Measurements from ENCODE around the gene HOXD11.

The HOXD11 gene

DNA sequence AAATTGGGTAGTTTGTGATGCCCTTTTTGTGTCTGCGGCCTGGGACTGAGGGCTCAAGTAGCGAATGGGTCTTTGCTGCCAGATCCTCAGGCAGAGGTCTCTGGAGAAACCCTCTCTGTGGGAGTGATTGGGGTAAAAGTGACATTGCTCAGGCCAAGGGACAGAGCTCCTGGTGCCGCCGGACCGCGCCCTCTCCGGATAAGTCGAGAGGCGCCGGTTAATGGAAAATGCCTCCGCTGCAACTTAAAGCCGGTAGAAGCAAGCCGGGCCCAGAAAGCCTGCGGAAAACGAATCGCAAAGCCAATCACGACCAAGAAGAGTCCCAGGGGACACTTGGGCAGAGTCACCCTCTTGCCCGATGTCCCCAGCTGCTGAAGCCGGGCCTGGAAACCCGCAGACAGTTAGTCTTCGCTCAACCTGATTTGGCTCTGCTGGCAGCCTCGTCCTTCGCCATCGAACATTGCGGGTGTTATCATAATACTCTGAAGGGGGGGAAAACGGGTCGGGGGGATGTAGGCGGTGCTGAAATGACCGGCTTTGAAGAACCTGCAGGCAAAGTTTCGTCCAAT lies 7.8 kb upstream of the HOXD11 start:
- DNase-seq (ENCODE audit: low spot score), result no peak
- TF ChIP-seq CTCF (IDR thresholded peaks at IDR 0.05), result no peak
- Histone ChIP-seq H3K4me3 (peak overlapping the region; percentile 25), H3K27ac (no peak overlapping the region)

- no peak for DNase-seq (ENCODE audit: low spot score)
- no peak within 1 kb of the TSS for H3K27ac ChIP-seq
- peak within 1 kb of the TSS; percentile 25 for H3K4me3 ChIP-seq
- TF ChIP-seq CTCF (IDR thresholded peaks at IDR 0.05), result no peak
Measured at GRCh38 chr2:176099728-176100546, 7.1 kb upstream of the HOXD11 start, which contains the start of gene HOXD12. Gene HOXD12 (plus strand): TSS chr2:176099795. CDS start chr2:176099802, 7 bp downstream.

GRCh38 chr2:176100547-176101140 lies 6.4 kb upstream of the HOXD11 start:
- no peak for DNase-seq (ENCODE audit: low spot score)
- no peak for TF ChIP-seq CTCF (IDR thresholded peaks at IDR 0.05)
- no peak overlapping the region for H3K4me3 ChIP-seq
- no peak overlapping the region for H3K27ac ChIP-seq

GRCh38 chr2:176101216-176101830 lies 5.8 kb upstream of the HOXD11 start:
- no peak overlapping the region for H3K27ac ChIP-seq
- DNase-seq (ENCODE audit: low spot score), result no peak
- no peak overlapping the region for H3K4me3 ChIP-seq
- no peak for TF ChIP-seq CTCF (IDR thresholded peaks at IDR 0.05)

DNA sequence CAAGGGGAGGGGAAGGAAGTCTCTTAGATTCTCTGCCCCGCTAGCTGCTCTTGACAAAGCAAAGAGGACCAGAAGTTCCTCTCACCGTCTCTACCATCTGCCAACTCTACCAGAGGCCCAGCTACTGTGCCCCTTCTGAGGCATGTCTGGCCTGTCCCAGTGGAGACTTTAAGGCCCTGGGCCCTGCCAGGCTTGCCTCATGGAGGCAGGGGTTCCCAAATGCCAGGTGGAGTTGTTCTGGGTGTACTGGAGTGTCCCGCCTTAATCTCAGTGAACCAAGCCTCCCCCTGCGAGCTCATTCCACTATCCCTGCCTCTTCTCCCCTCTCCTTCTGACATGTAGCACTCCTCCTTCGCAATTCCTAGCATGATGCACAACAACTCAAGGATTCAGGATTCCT lies 5.2 kb upstream of the HOXD11 start:
- Histone ChIP-seq H3K27ac (no peak overlapping the region), H3K4me3 (no peak overlapping the region)
- TF ChIP-seq CTCF (IDR thresholded peaks at IDR 0.05), result no peak
- no peak for DNase-seq (ENCODE audit: low spot score)

- no peak for TF ChIP-seq CTCF (IDR thresholded peaks at IDR 0.05)
- no peak for DNase-seq (ENCODE audit: low spot score)
- H3K27ac ChIP-seq, result no peak overlapping the region
- no peak overlapping the region for H3K4me3 ChIP-seq
Measured at GRCh38 chr2:176102309-176102866, 4.7 kb upstream of the HOXD11 start.

All from coronary artery (tissue), 2 donors.